Pancreas (tissue), 10 donors: ENCODE results near the gene RPN1. TPM values are rescaled to one million over a fixed set of nuclear protein-coding genes. Genes with fewer than 3 reads are reported as not detected.

Experiments used
- ATAC-seq, 4 donors: fragments of 200-7000 bp; cut with Tn5 transposase; one replicate each; pipeline versions ENCODE4 v1.8.0 to v1.9.1; 2020; ENCODE audit warnings: mild to moderate bottlenecking in 4 of 4, moderate library complexity in 4 of 4
- DNase-seq, 6 donors: peaks; one replicate each; pipeline ENCODE4 v3.0.0-alpha.2; 2020
- FAIRE-seq: peaks from 2 replicates; lab custom pipeline; 2012; peaks lifted over from hg19 to GRCh38; lab: Jason Lieb, UNC
- H3K27ac ChIP-seq, 4 donors: fragments of 200-600 bp; sonication (generic); 1 replicate in 3 of 4; 2 replicates in 1 of 4; pipeline versions ENCODE4 v1.5.0 to v1.8.0; 2020
- H3K27me3 ChIP-seq, 4 donors: fragments of 200-600 bp; one replicate each; pipeline ENCODE4 v1.8.0; 2021
- H3K36me3 ChIP-seq, 3 donors: fragments of 200-600 bp; sonication (generic) in 1 of 3; one replicate each; pipeline versions ENCODE4 v1.5.0 to v1.8.0; 2020 to 2021
- H3K4me1 ChIP-seq, 3 donors: fragments of 200-600 bp; one replicate each; pipeline ENCODE4 v1.8.0; 2021
- H3K4me3 ChIP-seq, 4 donors: fragments of 200-600 bp; sonication (generic) in 2 of 4; one replicate each; pipeline versions ENCODE4 v1.5.0 to v1.8.0; 2020 to 2021
- H3K9me3 ChIP-seq, 4 donors: fragments of 200-600 bp; one replicate each; pipeline ENCODE4 v1.8.0; 2021
- CTCF ChIP-seq, 4 donors: fragments of 200-600 bp; sonication (generic) in 3 of 4; IDR thresholded peaks; one replicate each; pipeline versions ENCODE4 v1.5.0 to v1.8.0; 2021; ENCODE audit warnings: antibody characterized with exemption in 4 of 4
- WGBS, 2 donors: extraction: QIAGEN DNeasy Blood & Tissue Kit; methylation state at CpG; one replicate each; pipeline ENCODE4 v1.1.7; 2013; 5-methylcytosine and 5-hydroxymethylcytosine counted together
- intact Hi-C, 3 donors: fragments of 100-400 bp; cut with DNase I; formaldehyde crosslinking; loops; one replicate each; pipeline versions ENCODE4 v1.11.1 to v1.14.2; 2022
- polyA plus RNA-seq, 2 donors: library from polyadenylated mRNA; stranded (reverse); fragments of 200-250 nt; gene quantifications; one replicate each; pipeline ENCODE4 v1.2.3, GENCODE V29; 2013
- total RNA-seq, 6 donors: library from RNA; stranded (reverse); fragmentation: NEBNext Ultra II Directional in 4 of 6; extraction: Animal tissue kit (Norgen Biotek cat#: 25700) in 4 of 6; gene quantifications; one replicate each; pipeline versions ENCODE4 v1.2.1 to v1.2.4, GENCODE V29; 2021 to 2023
- donor health status: healthy with polysubstance abuse.
- donor health status: DM: no; HTN: no; CAD: no; lungs with moderate emphysema.
- donor health status: DM: no; HTN: no; CAD: no.
- donor health status: control.
- donor health status: control.
- donor health status: Bipolar disorder and iron deficiency.
- donor health status: DM: yes; HTN: yes; CAD: no.
- donor health status: DM: no; HTN: no; CAD: no.
- donor health status: DM: no; HTN: no; CAD: no.
- donor health status: DM: yes; HTN: yes; CAD: no.

Gene RPN1
- total and polyA plus RNA-seq, 8 donors, result 52.5 to 137 (median 84.8) TPM

GRCh38 chr3:128603811-128604775 is 46.5 kb downstream of the RPN1 start:
- Histone ChIP-seq H3K27ac (no peak overlapping the region), H3K9me3 (no peaks in the 10 kb centered on the region), H3K4me3 (no peak overlapping the region), H3K27me3 (no peaks in the 10 kb centered on the region), H3K36me3 (no peaks in the 10 kb centered on the region), H3K4me1 (peaks cover 0 to 4% (median 0%) of the 10 kb centered on the region in 3 donors)
- no peak for FAIRE-seq
- no peak for ATAC-seq
- DNase-seq, result no peak
- TF ChIP-seq CTCF (IDR thresholded peaks at IDR 0.05), result no peak
- WGBS, 2 donors, result 69 to 77% methylated on average over 18 to 20 of the region's 20 CpGs
- intact Hi-C loops, result no loop called here

GRCh38 chr3:128603313-128603712 is 47.3 kb downstream of the RPN1 start:
- no peak for FAIRE-seq
- no peak for TF ChIP-seq CTCF (IDR thresholded peaks at IDR 0.05)

GRCh38 chr3:128598884-128599664 is 51.5 kb downstream of the RPN1 start:
- FAIRE-seq (no peak), ATAC-seq (no peak), DNase-seq (no peak)
- Histone ChIP-seq H3K27me3 (no peaks in the 10 kb centered on the region), H3K36me3 (no peaks in the 10 kb centered on the region), H3K27ac (no peak overlapping the region), H3K4me3 (no peak overlapping the region), H3K4me1 (no peaks in the 10 kb centered on the region), H3K9me3 (no peaks in the 10 kb centered on the region)
- no peak for TF ChIP-seq CTCF (IDR thresholded peaks at IDR 0.05)
- WGBS, 2 donors, result 83 to 86% methylated on average over 18 of the region's 18 CpGs
- intact Hi-C loops, result no loop called here

More at GRCh38 chr3:128603313-128603712, 47.3 kb downstream of the RPN1 start:
- no peaks in the 10 kb centered on the region for H3K36me3 ChIP-seq
- H3K27me3 ChIP-seq, result no peaks in the 10 kb centered on the region
- DNase-seq, result no peak
- no peak overlapping the region for H3K27ac ChIP-seq
- H3K4me1 ChIP-seq, result peaks cover 0 to 4% (median 0%) of the 10 kb centered on the region in 3 donors
- intact Hi-C loops, result no loop called here
- WGBS, 2 donors, result 89% methylated on average over 8 of the region's 8 CpGs
- no peak for ATAC-seq
- H3K4me3 ChIP-seq, result no peak overlapping the region
- no peaks in the 10 kb centered on the region for H3K9me3 ChIP-seq

GRCh38 chr3:128597900-128598299 is 52.7 kb downstream of the RPN1 start:
- intact Hi-C loops, result no loop called here
- 78% methylated on average over 6 of the region's 6 CpGs for WGBS, 2 donors
- ATAC-seq, result no peak
- no peak for FAIRE-seq
- Histone ChIP-seq H3K4me1 (no peaks in the 10 kb centered on the region), H3K9me3 (no peaks in the 10 kb centered on the region), H3K36me3 (no peaks in the 10 kb centered on the region), H3K27me3 (no peaks in the 10 kb centered on the region), H3K4me3 (no peak overlapping the region), H3K27ac (no peak overlapping the region)
- TF ChIP-seq CTCF (IDR thresholded peaks at IDR 0.05), result no peak
- DNase-seq, result no peak
